ENCODE data around the gene PIGU.

PIGU gene

GRCh38 chr20:34575756-34576155, 101.1 kb downstream of the PIGU start:
- Histone ChIP-seq H3K9me2 (replicated peaks; ENCODE audit: control insufficient read depth, low read length) (no peaks in the 10 kb centered on the region), H4K20me1 (ENCODE audit: control insufficient read depth, insufficient read depth, low read depth, low read length) (no peaks in the 10 kb centered on the region), H3K36me3 (ENCODE audit: control insufficient read depth, low read length) (peaks cover 14% of the 10 kb centered on the region), H3K79me2 (ENCODE audit: control insufficient read depth, low read length) (no peaks in the 10 kb centered on the region), H3K9me3 (ENCODE audit: control insufficient read depth, insufficient read depth, low read length) (peaks cover 4% of the 10 kb centered on the region; the same call in 1 of the 2 replicates), H3F3A (ENCODE audit: control insufficient read depth, insufficient read depth) (no peaks in the 10 kb centered on the region), H3K4me1 (ENCODE audit: control insufficient read depth, low read length) (peaks cover 17% of the 10 kb centered on the region), H3K4me2 (ENCODE audit: low read length) (no peak overlapping the region), H3K27me3 (ENCODE audit: control insufficient read depth, low read length) (no peaks in the 10 kb centered on the region), H3K27ac (ENCODE audit: low read depth, low read length) (no peak overlapping the region), H3K4me3 (ENCODE audit: low read length) (no peak overlapping the region)
- TF ChIP-seq, protein P1, sequence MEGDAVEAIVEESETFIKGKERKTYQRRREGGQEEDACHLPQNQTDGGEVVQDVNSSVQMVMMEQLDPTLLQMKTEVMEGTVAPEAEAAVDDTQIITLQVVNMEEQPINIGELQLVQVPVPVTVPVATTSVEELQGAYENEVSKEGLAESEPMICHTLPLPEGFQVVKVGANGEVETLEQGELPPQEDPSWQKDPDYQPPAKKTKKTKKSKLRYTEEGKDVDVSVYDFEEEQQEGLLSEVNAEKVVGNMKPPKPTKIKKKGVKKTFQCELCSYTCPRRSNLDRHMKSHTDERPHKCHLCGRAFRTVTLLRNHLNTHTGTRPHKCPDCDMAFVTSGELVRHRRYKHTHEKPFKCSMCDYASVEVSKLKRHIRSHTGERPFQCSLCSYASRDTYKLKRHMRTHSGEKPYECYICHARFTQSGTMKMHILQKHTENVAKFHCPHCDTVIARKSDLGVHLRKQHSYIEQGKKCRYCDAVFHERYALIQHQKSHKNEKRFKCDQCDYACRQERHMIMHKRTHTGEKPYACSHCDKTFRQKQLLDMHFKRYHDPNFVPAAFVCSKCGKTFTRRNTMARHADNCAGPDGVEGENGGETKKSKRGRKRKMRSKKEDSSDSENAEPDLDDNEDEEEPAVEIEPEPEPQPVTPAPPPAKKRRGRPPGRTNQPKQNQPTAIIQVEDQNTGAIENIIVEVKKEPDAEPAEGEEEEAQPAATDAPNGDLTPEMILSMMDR (IDR thresholded peaks at IDR 0.05; ENCODE audit: low read depth, low read length, poor library complexity, severe bottlenecking), result no peak
- no peak for TF ChIP-seq EZH2phosphoT487 (IDR thresholded peaks at IDR 0.05; ENCODE audit: borderline replicate concordance, low read length)

DNA sequence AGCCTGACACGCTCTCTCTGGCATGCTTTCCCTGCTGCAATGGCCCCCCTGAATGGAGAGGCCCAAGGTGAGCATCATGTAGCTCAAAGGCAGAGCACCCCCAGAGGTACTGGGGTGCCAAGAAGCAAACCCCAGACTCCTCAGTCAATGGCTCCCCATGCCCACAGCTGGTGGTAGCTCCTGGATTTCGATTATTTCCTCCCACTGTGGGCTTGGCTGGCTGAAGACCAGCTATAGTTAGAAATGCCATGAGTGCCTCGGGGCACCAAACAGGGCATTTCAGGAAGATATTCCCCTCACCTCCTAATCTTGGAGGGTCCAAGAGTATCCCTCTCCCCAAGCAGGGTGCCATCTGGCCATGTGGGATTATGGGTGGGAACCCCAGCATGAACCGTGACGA, 101.6 kb downstream of the PIGU start:
- Histone ChIP-seq H3K9me3 (ENCODE audit: control insufficient read depth, insufficient read depth, low read length) (no peaks in the 10 kb centered on the region), H3K9me2 (replicated peaks; ENCODE audit: control insufficient read depth, low read length) (no peaks in the 10 kb centered on the region), H3K4me2 (ENCODE audit: low read length) (no peak overlapping the region), H3K4me1 (ENCODE audit: control insufficient read depth, low read length) (peaks cover 13% of the 10 kb centered on the region), H3K4me3 (ENCODE audit: low read length) (no peak overlapping the region), H3K27ac (ENCODE audit: low read depth, low read length) (no peak overlapping the region), H3K36me3 (ENCODE audit: control insufficient read depth, low read length) (peaks cover 9% of the 10 kb centered on the region), H3K27me3 (ENCODE audit: control insufficient read depth, low read length) (no peaks in the 10 kb centered on the region), H3F3A (ENCODE audit: control insufficient read depth, insufficient read depth) (no peaks in the 10 kb centered on the region), H4K20me1 (ENCODE audit: control insufficient read depth, insufficient read depth, low read depth, low read length) (no peaks in the 10 kb centered on the region), H3K79me2 (ENCODE audit: control insufficient read depth, low read length) (no peaks in the 10 kb centered on the region)
- no peak for TF ChIP-seq EZH2phosphoT487 (IDR thresholded peaks at IDR 0.05; ENCODE audit: borderline replicate concordance, low read length)
- TF ChIP-seq, protein P1 (IDR thresholded peaks at IDR 0.05; ENCODE audit: low read depth, low read length, poor library complexity, severe bottlenecking), result no peak

DNA sequence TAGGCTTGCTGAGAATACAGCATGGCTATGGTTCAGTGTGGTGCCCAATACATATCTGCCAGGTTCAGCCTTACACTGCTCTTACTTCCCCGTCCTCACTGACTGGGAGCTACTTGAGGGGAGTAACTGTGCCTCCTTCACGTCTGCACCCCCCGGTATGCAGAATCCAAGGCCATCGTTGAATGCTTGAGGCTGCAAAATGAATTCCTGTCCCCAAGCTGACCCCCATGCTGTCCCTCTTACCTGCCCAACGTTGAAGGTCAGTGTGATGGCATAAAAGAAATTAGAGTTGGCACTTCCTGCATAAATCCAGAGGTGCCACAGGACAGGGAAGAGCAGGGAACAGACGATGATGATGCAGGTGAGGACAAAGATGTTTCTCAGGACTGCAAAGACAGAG, 102.0 kb downstream of the PIGU start:
- Histone ChIP-seq H3K4me1 (ENCODE audit: control insufficient read depth, low read length) (peaks cover 9% of the 10 kb centered on the region), H3K36me3 (ENCODE audit: control insufficient read depth, low read length) (peaks cover 7% of the 10 kb centered on the region), H3K9me2 (replicated peaks; ENCODE audit: control insufficient read depth, low read length) (no peaks in the 10 kb centered on the region), H3K9me3 (ENCODE audit: control insufficient read depth, insufficient read depth, low read length) (no peaks in the 10 kb centered on the region), H3K27me3 (ENCODE audit: control insufficient read depth, low read length) (no peaks in the 10 kb centered on the region), H3K4me2 (ENCODE audit: low read length) (no peak overlapping the region), H4K20me1 (ENCODE audit: control insufficient read depth, insufficient read depth, low read depth, low read length) (no peaks in the 10 kb centered on the region), H3K79me2 (ENCODE audit: control insufficient read depth, low read length) (no peaks in the 10 kb centered on the region), H3K4me3 (ENCODE audit: low read length) (no peak overlapping the region), H3K27ac (ENCODE audit: low read depth, low read length) (no peak overlapping the region), H3F3A (ENCODE audit: control insufficient read depth, insufficient read depth) (no peaks in the 10 kb centered on the region)
- no peak for TF ChIP-seq EZH2phosphoT487 (IDR thresholded peaks at IDR 0.05; ENCODE audit: borderline replicate concordance, low read length)
- TF ChIP-seq, protein P1 (IDR thresholded peaks at IDR 0.05; ENCODE audit: low read depth, low read length, poor library complexity, severe bottlenecking), result no peak

Measured in DOHH2 (cell line).